ENCODE measurements around the gene GLRA1.
"Not testable (repeated sequence)": the region's sequence is repeated elsewhere in the genome, so short reads cannot be mapped to it uniquely, and the experiment has no call there.

The GLRA1 gene

GRCh38 chr5:151880324-151880723 is 44.3 kb downstream of the GLRA1 start:
- DNase-seq, result no peak

DNA sequence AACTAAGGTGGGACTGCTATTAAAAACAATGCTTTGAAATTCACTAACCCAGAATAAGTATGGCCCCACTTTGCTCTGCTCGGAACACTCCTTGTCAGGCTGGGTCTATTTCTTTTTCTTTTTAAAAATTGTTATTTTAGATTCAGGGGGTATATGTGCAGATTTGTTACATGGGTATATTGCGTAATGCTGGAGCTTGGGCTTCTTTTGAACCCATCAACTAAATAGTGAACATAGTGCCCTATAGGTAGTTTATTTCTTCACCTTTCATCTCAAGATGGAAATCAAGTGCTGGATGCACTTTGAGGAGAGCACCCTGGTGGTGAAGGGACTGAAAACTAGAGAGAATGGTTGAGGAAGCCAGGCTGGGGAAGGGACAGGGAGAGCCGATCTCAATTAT is 51.0 kb downstream of the GLRA1 start:
- no peak for DNase-seq

GRCh38 chr5:151872701-151873100 is 52.0 kb downstream of the GLRA1 start:
- DNase-seq, result no peak

GRCh38 chr5:151870820-151871219 is 53.8 kb downstream of the GLRA1 start:
- DNase-seq, result no peak

DNA sequence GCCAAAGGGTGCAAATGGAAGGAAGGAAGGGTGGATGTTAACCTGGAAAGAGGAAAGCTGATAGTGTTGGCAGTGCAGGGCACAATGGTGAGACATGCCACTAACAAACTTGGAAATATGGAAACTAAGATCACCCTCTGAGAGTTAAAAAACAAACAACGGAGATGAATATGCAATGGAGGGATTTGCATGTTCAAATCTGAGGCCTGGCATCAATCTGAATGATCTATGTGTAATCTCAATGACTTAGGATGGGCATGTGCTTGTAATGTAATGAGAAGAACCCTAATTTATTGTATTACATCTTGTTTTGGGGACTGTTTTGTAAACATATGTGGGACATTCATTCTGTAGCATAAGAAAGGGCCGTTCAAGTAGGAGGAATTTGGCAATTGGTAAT is 54.4 kb downstream of the GLRA1 start:
- no peak for DNase-seq

DNA sequence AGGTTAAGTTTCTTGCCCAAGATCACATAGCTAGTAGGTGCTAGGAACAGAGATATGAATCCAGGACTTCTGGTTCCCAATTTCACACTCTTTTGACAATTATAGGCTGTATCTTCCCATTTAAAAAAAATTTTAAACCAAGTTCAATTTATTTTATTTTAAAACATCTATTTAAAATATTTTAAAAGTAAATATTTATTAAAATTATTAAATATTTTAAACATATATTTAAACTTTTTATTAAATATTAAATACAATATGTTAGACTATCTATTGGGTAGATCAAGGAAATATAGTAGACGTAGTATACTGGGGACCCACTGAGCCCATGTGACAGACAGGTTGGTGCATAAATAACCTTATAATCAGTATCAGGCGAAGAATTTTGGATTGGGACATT is 54.8 kb downstream of the GLRA1 start:
- no peak for DNase-seq

DNA sequence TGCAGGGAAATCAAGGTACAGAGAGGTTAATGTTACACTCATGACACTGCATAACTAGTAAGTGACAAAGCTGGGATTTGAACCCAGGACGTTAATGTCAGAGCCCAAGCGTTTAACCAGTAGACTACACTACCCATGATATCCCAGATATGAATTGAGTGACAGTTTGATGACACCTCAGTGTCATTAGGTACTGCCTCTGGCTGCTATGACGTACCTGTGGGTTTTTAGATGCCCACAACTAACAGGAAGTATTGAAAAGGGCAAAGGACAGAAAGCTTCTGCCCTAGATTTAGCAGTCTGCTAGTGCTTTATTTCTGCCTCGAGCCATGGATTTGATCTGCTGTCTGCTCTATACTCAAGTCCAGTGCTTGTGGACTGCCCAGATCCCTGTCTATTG is 56.2 kb downstream of the GLRA1 start:
- DNase-seq, result no peak

- DNase-seq, result no peak
Observed at GRCh38 chr5:151864061-151864748, 60.4 kb downstream of the GLRA1 start.

- no peak for DNase-seq
Observed at GRCh38 chr5:151863566-151863965, 61.1 kb downstream of the GLRA1 start.

GRCh38 chr5:151862811-151863472 is 61.7 kb downstream of the GLRA1 start:
- no peak for DNase-seq

GRCh38 chr5:151860867-151861266 is 63.8 kb downstream of the GLRA1 start:
- not testable (repeated sequence) for DNase-seq

DNA sequence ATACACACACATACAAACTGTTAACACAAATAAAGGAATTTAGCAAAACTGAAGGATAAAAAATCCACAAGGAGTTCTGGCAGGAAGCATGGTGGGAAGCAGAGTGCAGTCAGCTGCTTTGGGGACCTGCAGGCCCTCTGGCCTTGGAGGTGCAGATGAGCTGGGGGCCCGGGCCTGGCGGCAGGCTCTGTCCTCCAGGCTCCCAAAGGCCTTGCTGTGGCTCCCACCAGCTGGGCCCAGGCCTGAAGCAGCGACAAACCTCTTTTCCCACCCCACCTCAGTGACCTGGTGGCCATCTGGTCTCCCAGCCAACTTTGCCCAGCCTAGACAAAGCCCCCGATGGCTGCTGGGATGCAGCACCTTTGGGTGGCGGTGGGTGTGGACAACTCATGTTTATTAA is 67.8 kb downstream of the GLRA1 start:
- DNase-seq, result no peak

GRCh38 chr5:151855701-151856100 is 69.0 kb downstream of the GLRA1 start:
- DNase-seq, result no peak

GRCh38 chr5:151847871-151848270 is 76.8 kb downstream of the GLRA1 start:
- no peak for DNase-seq

DNA sequence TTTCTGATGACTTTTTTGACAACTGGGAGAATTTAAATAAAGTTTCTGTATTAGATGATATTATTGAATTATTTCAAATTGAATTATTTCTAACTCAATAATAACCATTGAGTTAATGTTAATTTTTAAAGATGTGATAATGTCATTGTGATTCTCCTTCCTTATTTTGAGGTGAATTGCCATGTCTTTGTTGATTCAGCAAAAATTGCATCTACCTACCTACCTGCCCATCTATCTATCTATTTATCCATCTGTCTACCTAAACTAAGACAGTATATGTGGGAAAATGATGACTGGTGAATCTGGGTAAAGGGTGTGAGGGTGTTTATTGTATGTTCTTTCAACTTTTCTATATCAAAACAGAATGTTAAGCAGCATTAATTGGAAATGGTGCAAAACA is 77.9 kb downstream of the GLRA1 start:
- no peak for DNase-seq

- DNase-seq, result not testable (repeated sequence)
Observed at GRCh38 chr5:151832843-151833242, 91.8 kb downstream of the GLRA1 start.

- DNase-seq, result no peak
Observed at GRCh38 chr5:151829370-151829769, 95.3 kb downstream of the GLRA1 start.

DNA sequence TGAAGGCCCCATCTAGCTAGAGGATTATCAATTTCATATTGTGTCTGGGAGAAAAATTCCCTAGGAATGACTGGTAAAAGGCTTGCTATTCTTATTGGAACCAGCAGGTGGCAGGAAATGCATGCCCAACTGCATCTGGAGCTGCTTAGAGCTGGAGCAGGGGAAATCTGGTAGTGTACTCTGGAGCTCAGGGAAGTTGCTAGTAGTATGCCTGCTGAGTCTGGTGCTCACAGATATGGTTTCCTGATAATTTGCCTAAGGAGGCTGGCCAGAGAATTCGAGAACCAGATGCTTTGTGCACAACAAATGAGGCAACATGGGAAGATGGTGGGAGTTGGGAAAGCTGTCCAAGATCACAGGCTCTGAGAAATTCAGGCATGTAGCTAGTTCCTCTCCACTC is 99.2 kb downstream of the GLRA1 start:
- peak; percentile 5 for DNase-seq

DNA sequence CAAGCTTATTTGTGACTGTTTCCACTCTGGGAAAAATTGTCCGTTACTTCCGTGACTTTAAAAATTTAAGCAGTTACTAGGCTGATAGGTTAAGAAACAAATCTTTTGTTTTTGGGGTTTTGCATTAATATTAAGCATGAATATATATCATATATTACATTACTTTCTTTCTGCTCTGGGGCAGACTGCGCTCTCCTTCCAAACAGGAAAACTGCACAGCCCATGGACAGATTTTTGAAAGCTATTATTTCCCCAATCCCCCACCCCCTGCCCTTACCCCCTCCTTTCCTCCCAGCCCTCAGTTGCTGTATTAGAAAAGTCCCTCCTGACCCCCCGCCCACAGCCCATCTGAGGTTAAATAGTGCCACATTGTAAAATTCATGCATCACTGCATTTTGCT is 102.5 kb downstream of the GLRA1 start:
- DNase-seq, result no peak

- DNase-seq, result no peak
Observed at GRCh38 chr5:151820903-151821302, 103.7 kb downstream of the GLRA1 start.

- DNase-seq, result no peak
Observed at GRCh38 chr5:151820271-151820670, 104.4 kb downstream of the GLRA1 start.

- no peak for DNase-seq
Observed at GRCh38 chr5:151819830-151820229, 104.8 kb downstream of the GLRA1 start.

- no peak for DNase-seq
Observed at GRCh38 chr5:151815051-151815450, 109.6 kb downstream of the GLRA1 start.

DNA sequence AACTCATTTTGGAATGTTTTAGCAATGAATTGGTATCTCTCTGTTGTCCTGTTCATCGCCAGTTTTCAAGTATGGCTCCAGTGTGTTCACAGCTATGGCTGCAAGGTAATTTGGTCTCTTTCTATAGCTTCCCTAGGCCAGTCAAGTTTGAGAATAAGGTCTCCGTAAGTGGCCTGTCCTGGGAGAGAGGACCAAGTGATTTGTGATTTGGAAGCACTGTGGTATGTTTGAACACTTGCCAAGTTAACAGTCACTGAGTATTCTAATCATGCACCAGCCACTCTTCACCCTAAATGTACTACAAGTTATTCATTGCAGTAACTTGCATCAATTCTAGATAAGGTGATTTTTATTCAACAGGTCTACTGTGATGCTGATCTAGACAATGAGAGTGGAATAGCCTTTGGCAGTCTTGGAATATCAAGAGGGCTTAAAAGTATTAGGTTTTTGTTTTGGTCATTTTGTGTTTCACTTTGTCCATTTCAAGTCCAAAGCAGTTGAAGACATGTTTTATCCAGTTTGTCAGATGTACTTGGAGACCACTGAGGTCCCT is 111.8 kb downstream of the GLRA1 start:
- no peak for DNase-seq

Measured in NCI-H1436 treated with DMSO at 0.1 percent for 48 hours (cell line).